NCI-H1930 (cell line): ENCODE results near the gene PIGN.
"Not testable (repeated sequence)": the region's sequence is repeated elsewhere in the genome, so short reads cannot be mapped to it uniquely, and the experiment has no call there.

Source experiments
- DNase-seq, 2 experiments: peaks; one replicate each; lab custom pipeline; 2025; lab: John Stamatoyannopoulos, UW

The PIGN gene

GRCh38 chr18:62182220-62182619 is 4.6 kb downstream of the PIGN start:
- DNase-seq = no peak

- DNase-seq = no peak
These were observed 7.6 kb downstream of the PIGN start for GRCh38 chr18:62179213-62179612.

DNA sequence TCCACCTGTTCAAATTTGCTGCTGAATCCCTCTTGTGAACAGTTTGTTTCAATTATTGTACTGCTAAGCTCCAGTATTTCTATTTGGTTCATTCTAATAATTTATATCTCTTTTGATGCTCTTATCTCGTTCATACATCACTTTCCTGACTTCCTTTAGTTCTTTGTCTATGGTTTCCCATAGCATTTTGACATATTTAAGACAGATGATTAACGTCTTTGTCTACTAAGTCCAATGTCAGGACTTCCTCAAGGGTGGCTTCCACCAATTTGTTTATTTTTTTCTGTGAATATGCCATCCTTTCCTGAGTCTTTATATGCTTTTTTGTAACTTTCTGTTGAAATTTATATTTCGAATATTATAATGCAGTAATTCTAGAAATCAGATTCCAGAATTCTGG is 9.6 kb downstream of the PIGN start:
- DNase-seq = no peak

- DNase-seq = no peak
These were observed 11.3 kb downstream of the PIGN start for GRCh38 chr18:62175521-62175920.

GRCh38 chr18:62172298-62172697 is 14.6 kb downstream of the PIGN start:
- no peak for DNase-seq

DNA sequence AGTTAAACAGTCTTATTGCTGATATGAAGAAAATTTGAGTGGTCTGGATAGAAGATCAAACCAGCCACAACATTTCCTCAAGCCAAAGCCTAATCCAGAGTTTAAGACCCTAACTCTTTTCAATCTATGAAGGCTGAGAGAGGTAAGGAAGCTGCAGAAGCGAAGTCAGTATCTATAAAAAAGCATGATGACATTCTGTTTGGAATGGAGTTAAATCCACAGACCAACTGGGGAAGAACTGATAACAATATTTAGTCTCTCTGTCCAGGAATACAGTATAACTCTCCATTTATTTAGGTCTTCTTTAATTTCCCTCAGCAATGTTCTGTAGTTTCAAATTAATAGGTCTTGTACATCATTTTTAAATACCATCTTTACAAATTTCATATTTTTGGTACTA is 16.0 kb downstream of the PIGN start:
- no peak for DNase-seq

DNA sequence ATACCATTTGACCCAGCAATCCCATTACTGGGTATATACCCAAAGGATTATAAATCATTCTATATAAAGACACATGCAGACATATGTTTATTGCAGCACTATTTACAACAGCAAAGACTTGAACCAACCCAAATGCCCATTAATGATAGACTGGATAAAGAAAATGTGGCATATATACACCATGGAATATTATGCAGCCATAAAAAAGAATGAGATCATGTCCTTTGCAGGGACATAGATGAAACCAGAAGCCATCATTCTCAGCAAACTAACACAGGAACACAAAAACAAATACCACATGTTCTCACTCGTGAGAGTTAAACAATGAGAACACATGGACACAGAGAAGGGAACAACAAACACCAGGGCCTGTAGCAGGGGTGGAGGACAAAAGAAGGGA is 20.3 kb downstream of the PIGN start:
- not testable (repeated sequence) for DNase-seq

GRCh38 chr18:62165583-62165982 is 21.3 kb downstream of the PIGN start:
- DNase-seq = no peak

DNA sequence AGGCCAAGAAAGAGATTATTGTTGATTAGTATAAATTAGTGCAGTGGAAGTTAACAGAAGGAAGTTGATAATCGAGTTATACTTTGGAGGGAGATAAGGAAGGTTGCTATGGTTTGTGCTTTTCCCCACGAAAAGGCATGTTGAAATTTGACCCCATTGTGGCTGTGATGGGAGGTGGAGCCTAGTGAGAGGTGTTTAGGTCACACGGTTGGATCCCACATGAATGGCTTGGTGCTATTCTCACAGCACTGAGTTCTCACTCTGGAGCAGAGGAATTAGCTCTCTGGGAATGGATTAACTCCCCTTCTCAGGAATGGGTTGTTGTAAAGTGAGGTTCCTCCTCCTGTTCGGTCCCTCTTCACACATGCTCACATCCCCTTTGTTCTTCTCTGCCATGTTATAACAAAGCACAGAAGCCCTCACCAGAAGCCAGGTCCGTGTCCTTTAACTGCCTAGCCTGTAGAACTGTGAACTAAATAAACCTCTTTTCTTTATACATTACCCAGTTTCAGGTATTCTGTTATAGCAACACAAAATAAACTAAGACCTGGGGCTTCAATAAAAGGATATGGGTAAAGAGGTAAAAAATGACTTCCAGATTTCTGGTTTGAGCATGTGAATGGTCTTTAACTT is 21.9 kb downstream of the PIGN start:
- no peak for DNase-seq

- no peak for DNase-seq
These were observed 22.5 kb downstream of the PIGN start for GRCh38 chr18:62164310-62164709.

- no peak for DNase-seq
These were observed 29.0 kb downstream of the PIGN start for GRCh38 chr18:62157843-62158242.

- DNase-seq = no peak
These were observed 34.0 kb downstream of the PIGN start for GRCh38 chr18:62152844-62153243.

DNA sequence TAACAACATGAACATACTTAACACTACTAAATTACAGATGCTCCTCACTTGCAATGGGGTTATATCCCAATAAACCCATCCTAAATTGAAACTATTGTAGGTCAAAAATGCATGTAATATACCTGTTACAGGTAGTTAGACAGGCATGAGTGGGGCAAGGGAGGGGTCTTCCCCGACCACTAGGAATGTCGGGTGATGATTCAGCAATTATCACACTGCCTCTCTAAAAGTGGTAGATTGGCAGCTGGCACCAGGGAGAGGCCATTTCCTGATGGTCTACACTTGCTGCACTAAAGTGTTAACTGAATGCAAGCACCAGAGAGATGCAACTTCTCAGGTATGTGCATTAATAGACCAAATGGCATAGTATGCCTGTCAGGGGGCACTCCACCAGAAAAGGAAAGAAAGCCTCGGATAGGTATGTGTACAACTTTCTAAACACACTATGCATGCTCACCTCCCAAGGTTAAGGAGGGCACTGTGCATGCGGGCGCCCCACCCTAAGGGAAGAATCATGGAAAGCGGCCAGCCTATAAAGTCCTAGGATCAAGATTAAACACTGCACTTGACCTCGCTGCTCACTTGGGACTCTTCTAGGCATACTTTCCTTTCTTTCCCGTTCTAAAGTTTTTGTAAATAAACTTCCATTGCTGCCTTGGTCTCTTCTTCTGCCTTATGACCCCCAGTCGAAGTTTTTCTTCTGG is 35.6 kb downstream of the PIGN start:
- no peak for DNase-seq

DNA sequence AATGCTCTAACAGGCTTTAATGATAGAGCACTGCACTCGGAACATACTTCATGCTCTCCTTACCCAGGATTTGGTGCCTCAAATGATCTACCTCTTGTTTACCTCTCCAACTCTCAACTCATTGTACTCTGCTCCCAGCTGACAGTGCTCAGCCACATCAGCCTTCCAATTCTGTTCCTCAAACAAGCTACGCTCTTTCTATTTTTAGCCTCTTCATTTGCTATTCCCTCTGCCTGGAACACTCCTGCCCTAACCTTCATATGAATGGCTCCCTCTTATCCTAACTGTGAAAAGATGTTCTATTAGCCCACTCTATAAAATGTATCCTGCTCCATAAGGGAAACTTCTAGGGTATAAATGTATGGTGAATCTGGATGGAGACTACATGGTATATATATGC is 42.5 kb downstream of the PIGN start:
- no peak for DNase-seq

GRCh38 chr18:62140259-62140658 is 46.6 kb downstream of the PIGN start:
- DNase-seq = no peak

DNA sequence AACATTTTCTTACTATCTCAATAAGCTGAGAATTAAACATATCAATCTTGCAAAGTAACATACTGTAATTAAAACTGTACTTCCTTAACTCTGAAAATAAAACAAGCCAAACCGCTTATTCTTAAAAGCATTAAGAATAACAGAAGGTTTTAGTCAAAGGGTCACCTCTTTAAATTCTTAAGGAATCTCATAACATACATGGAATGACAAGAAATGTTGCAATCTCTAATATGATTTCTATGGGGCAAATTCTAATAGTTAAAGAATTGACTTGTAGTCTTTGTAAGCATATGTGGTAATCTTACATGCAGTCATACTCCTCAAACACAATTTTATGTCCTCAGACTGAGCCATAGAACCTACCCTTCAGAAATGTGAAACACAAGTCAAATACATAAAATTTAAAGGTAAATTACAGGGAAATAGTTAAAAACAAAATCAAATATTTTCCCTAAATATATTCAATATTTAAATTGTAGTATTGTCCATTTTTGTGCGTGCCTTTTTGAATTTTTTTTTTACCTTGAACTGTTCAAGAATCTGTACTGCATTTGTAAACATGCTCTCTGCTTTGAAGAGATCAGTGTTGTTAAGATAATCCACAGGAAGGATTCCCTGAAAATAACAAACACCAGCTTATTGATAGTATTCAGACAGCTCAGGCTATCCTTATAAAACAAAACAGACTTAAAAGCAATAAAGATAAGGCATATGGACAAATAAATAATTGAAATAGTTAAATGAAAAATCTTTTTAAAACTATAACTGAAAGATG is 48.2 kb downstream of the PIGN start:
- no peak for DNase-seq

- peak; percentile 22 to 48 for DNase-seq
These were observed 55.5 kb downstream of the PIGN start for GRCh38 chr18:62131301-62131909.

DNA sequence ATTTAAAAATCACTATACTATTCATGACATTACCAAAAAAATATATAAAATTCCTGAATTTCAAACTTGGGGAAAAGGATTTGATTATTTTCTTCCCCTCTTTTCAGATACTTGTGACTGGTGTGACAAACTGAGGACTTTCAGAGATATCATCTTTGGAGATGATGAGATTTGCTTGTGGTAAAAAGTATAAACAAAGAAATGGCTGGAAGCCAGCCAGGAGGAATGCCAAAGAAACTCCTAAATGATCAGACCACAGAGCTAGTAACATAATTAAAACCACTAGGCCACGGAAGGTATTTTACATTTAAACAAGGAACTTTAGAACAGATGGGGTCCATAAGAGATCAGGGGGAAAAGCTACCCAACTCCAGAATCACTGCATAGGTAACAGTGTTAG is 58.7 kb downstream of the PIGN start:
- no peak for DNase-seq

DNA sequence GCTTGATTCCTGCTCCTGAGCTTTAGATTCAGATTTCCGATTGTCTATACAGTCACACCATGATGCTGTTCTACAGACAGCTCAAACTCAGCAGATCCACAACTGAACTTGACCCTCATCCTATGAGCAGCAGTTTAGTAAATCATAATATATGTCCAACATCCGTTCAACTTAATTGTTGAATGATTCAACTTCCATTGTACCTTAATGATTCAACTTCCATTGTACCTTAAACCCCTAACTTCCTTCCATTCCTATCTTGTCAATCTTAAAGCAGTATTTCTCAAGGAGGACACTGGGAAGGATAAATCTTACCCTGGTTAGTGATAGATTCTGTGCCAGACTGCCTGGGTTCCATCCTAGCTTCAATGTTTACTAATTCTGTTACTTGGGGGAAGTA is 60.1 kb downstream of the PIGN start:
- DNase-seq = no peak

- no peak for DNase-seq
These were observed 61.2 kb downstream of the PIGN start for GRCh38 chr18:62125702-62126101.

- DNase-seq = no peak
These were observed 64.5 kb downstream of the PIGN start for GRCh38 chr18:62122330-62122729.

- DNase-seq = no peak
These were observed 67.0 kb downstream of the PIGN start for GRCh38 chr18:62119884-62120283.

GRCh38 chr18:62118328-62118727 is 68.5 kb downstream of the PIGN start:
- no peak for DNase-seq
